ENCODE data around the gene ERCC5.

DNA sequence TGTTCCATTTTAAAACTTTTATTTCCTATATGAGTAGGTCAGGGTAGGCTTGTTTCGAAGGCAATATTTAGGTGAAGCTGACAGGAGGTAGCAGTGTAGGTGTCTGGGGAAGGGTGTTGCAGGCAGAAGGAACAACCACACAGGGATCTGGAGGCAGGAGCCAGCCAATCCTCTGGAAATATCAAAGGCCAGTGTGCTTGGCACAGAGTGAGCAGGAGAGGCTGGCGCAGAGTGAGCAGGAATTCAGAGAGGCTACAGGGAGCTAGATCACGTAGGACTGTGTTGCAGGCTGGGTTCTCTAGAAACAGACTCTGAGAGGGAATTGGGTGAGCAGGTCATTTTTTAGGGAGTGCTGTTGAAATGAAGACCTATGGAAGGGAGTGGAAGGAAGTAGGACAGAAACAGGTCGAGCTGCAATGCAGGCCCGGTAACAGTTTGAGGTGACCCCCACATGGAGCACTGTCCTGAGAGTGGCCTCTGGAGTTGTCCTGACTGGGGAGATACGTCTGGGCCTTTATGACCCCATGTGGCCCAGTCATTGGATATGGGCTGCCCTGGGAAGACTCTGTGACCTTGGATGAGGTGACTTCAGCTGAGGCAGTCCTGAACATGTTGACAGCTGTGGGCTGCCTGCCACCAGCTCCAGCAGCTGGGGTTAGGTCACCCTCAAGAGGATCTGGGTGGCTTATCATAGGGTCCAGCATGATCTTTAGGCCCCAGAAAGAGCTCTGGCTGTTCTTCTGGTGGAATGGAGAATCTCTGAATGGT lies 51.7 kb downstream of the ERCC5 start:
- TF ChIP-seq POLR2A (IDR thresholded peaks at IDR 0.05) (no peak), POLR2AphosphoS5 (IDR thresholded peaks at IDR 0.05) (no peak)
- TF ChIP-seq, protein P1, sequence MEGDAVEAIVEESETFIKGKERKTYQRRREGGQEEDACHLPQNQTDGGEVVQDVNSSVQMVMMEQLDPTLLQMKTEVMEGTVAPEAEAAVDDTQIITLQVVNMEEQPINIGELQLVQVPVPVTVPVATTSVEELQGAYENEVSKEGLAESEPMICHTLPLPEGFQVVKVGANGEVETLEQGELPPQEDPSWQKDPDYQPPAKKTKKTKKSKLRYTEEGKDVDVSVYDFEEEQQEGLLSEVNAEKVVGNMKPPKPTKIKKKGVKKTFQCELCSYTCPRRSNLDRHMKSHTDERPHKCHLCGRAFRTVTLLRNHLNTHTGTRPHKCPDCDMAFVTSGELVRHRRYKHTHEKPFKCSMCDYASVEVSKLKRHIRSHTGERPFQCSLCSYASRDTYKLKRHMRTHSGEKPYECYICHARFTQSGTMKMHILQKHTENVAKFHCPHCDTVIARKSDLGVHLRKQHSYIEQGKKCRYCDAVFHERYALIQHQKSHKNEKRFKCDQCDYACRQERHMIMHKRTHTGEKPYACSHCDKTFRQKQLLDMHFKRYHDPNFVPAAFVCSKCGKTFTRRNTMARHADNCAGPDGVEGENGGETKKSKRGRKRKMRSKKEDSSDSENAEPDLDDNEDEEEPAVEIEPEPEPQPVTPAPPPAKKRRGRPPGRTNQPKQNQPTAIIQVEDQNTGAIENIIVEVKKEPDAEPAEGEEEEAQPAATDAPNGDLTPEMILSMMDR (IDR thresholded peaks at IDR 0.05 in 8 of 11, conservative IDR thresholded peaks at IDR 0.05 in 3 of 11) = no peak

Data from spleen (tissue), 7 donors.